Measurements from ENCODE around the gene IRF3. TPM values are rescaled to one million over a fixed set of nuclear protein-coding genes. Genes with fewer than 3 reads are reported as not detected.

The IRF3 gene
- total RNA-seq, 1 experiment from 2014 or later: 131 TPM

DNA sequence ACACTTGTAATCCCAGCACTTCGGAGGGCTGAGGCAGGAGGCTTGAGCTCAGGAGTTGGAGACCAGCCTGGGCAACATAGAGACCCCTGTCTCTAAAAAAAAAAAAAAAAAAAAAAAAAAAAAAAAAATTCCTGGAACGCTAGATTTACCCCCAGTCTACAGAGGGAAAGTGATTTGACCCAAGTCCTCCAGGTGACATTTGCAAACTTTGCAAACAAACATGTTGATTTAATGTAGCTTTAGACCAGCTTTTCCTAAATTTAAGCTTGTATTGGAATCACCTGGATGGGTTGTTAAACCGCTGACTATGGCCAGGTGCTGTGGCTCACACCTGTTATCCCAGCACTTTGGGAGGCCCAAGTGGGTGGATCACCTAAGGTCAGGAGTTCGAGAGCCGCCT is 33.7 kb upstream of the IRF3 start:
- H3K4me3 Mint-ChIP-seq (ENCODE audit: unreplicated experiment): no peak overlapping the region
- TF ChIP-seq CTCF (IDR thresholded peaks at IDR 0.05; ENCODE audit: insufficient read depth in 1 of 2, low read depth in 1 of 2, low read length in 1 of 2, severe bottlenecking in 1 of 2, unreplicated experiment in 1 of 2): no peak
- Histone ChIP-seq H3K4me3 (ENCODE audit: low read depth, low read length) (no peak overlapping the region), H3K36me3 (ENCODE audit: control insufficient read depth, insufficient read depth, low read length) (no peaks in the 10 kb centered on the region), H3K9me3 (0 out of 2 replicates have a peak, but pooled peaks cover 2% of the 10 kb centered on the region), H3K27me3 (replicated peaks; ENCODE audit: control insufficient read depth, insufficient read depth, low read length) (no peaks in the 10 kb centered on the region), H3K4me1 (no peaks in the 10 kb centered on the region)
- H3K36me3 Mint-ChIP-seq (ENCODE audit: insufficient read depth, unreplicated experiment): peaks cover 5% of the 10 kb centered on the region
- H3K27ac Mint-ChIP-seq (ENCODE audit: unreplicated experiment): no peak overlapping the region
- H3K27me3 Mint-ChIP-seq (ENCODE audit: insufficient read depth, unreplicated experiment): peaks cover 3% of the 10 kb centered on the region
- ChIA-PET CTCF (interaction anchor here (0.8 to 1.4 kb wide), 2 partner anchors 18 to 120 kb away, joined by 3 to 4 read pairs; no protein-coding TSS in a partner anchor), POLR2A (interaction anchor here (0.6 kb wide), 1 partner anchor 59 kb away, joined by 9 read pairs; no protein-coding TSS in a partner anchor)
- DNase-seq: no peak
- intact Hi-C loops (cut with micrococcal nuclease; ENCODE audit: unreplicated experiment): no loop called here
- H3K9me3 Mint-ChIP-seq (ENCODE audit: unreplicated experiment): peaks cover 1% of the 10 kb centered on the region
- H3K4me1 Mint-ChIP-seq (ENCODE audit: low read depth, unreplicated experiment): peaks cover 11% of the 10 kb centered on the region
- BruUV-seq (replicated peaks): no TSS peak

DNA sequence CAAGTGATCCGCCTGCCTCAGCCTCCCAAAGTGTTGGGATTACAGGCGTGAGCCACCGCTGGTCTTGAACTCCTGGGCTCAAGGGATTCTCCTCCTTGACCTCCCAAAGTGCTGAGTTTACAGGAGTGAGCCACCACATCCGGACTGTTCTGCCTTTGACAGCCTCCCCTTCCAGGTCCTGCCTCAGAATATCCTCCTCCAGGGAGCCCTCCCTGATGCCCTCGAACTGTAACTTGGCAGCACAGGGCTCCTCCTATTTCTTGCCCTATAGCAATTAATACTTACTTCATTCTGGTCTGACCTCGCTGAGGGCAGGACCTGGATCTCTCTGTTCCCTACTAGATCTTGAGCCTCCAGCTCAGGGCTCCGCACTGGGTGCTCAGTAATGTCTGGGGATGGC is 31.2 kb upstream of the IRF3 start:
- Histone ChIP-seq H3K27me3 (replicated peaks; ENCODE audit: control insufficient read depth, insufficient read depth, low read length) (no peaks in the 10 kb centered on the region), H3K36me3 (ENCODE audit: control insufficient read depth, insufficient read depth, low read length) (no peaks in the 10 kb centered on the region), H3K4me1 (no peaks in the 10 kb centered on the region), H3K9me3 (0 out of 2 replicates have a peak, but pooled peaks cover 2% of the 10 kb centered on the region), H3K4me3 (ENCODE audit: low read depth, low read length) (no peak overlapping the region)
- Mint-ChIP-seq H3K9me3 (ENCODE audit: unreplicated experiment) (peaks cover 10% of the 10 kb centered on the region), H3K27ac (ENCODE audit: unreplicated experiment) (no peak overlapping the region), H3K4me1 (ENCODE audit: low read depth, unreplicated experiment) (peaks cover 11% of the 10 kb centered on the region), H3K27me3 (ENCODE audit: insufficient read depth, unreplicated experiment) (peaks cover 3% of the 10 kb centered on the region), H3K36me3 (ENCODE audit: insufficient read depth, unreplicated experiment) (peaks cover 19% of the 10 kb centered on the region), H3K4me3 (ENCODE audit: unreplicated experiment) (no peak overlapping the region)
- TF ChIP-seq CTCF (IDR thresholded peaks at IDR 0.05; ENCODE audit: insufficient read depth in 1 of 2, low read depth in 1 of 2, low read length in 1 of 2, severe bottlenecking in 1 of 2, unreplicated experiment in 1 of 2): no peak
- ChIA-PET CTCF (no interaction called here), POLR2A (no interaction called here)
- intact Hi-C loops (cut with micrococcal nuclease; ENCODE audit: unreplicated experiment): no loop called here
- BruUV-seq (replicated peaks): no TSS peak
- no peak for DNase-seq

- Mint-ChIP-seq H3K9me3 (ENCODE audit: unreplicated experiment) (peaks cover 10% of the 10 kb centered on the region), H3K4me1 (ENCODE audit: low read depth, unreplicated experiment) (peaks cover 7% of the 10 kb centered on the region), H3K4me3 (ENCODE audit: unreplicated experiment) (no peak overlapping the region), H3K36me3 (ENCODE audit: insufficient read depth, unreplicated experiment) (peaks cover 27% of the 10 kb centered on the region), H3K27me3 (ENCODE audit: insufficient read depth, unreplicated experiment) (peaks cover 2% of the 10 kb centered on the region), H3K27ac (ENCODE audit: unreplicated experiment) (no peak overlapping the region)
- H3K27me3 ChIP-seq (replicated peaks; ENCODE audit: control insufficient read depth, insufficient read depth, low read length): no peaks in the 10 kb centered on the region
- TF ChIP-seq CTCF (IDR thresholded peaks at IDR 0.05; ENCODE audit: insufficient read depth in 1 of 2, low read depth in 1 of 2, low read length in 1 of 2, severe bottlenecking in 1 of 2, unreplicated experiment in 1 of 2): no peak
- no peaks in the 10 kb centered on the region for H3K36me3 ChIP-seq (ENCODE audit: control insufficient read depth, insufficient read depth, low read length)
- no peaks in the 10 kb centered on the region for H3K4me1 ChIP-seq
- ChIA-PET POLR2A (interaction anchor here (0.6 to 0.7 kb wide), 5 partner anchors 18 to 216 kb away, joined by 4 to 7 read pairs (median 4); partner anchors contain the start of genes NOSIP and PTOV1), CTCF (interaction anchor here (0.6 kb wide), 1 partner anchor 455 kb away, joined by 3 read pairs; no protein-coding TSS in a partner anchor)
- 0 out of 2 replicates have a peak, but pooled peaks cover 2% of the 10 kb centered on the region for H3K9me3 ChIP-seq
- no TSS peak for BruUV-seq (replicated peaks)
- DNase-seq: no peak
- intact Hi-C loops (cut with micrococcal nuclease; ENCODE audit: unreplicated experiment): no loop called here
- H3K4me3 ChIP-seq (ENCODE audit: low read depth, low read length): no peak overlapping the region
These were observed 30.5 kb upstream of the IRF3 start for GRCh38 chr19:49696115-49696514.
